ENCODE measurements around the gene KAZN. TPM values are rescaled to one million over a fixed set of nuclear protein-coding genes. Genes with fewer than 3 reads are reported as not detected.
A peak's percentile ranks its signal among the peaks of the same experiment; 100 is the strongest.

Gene KAZN
- total RNA-seq, 2 donors from 2014 or later, result 0.31 to 1.4 TPM

GRCh38 chr1:15139654-15140350, 541.3 kb downstream of the KAZN start:
- no peak for ATAC-seq
- Mint-ChIP-seq H3K4me3 (no peak overlapping the region), H3K27me3 (peaks cover 32 to 51% of the 10 kb centered on the region in 2 donors), H3K36me3 (no peaks in the 10 kb centered on the region), H3K9me3 (no peaks in the 10 kb centered on the region), H3K4me1 (ENCODE audit: low read depth in 2 of 2) (peaks cover 13 to 15% of the 10 kb centered on the region in 2 donors), H3K27ac (no peak overlapping the region)
- DNase-seq (ENCODE audit: low spot score), result no peak

GRCh38 chr1:15141935-15142539, 543.6 kb downstream of the KAZN start:
- H3K4me3 Mint-ChIP-seq, result no peak overlapping the region
- ATAC-seq, result no peak
- H3K36me3 Mint-ChIP-seq, result no peaks in the 10 kb centered on the region
- peaks cover 27 to 53% of the 10 kb centered on the region in 2 donors for H3K27me3 Mint-ChIP-seq
- H3K9me3 Mint-ChIP-seq, result no peaks in the 10 kb centered on the region
- peaks cover 13% of the 10 kb centered on the region in 2 donors for H3K4me1 Mint-ChIP-seq (ENCODE audit: low read depth in 2 of 2)
- H3K27ac Mint-ChIP-seq, result no peak overlapping the region
- no peak for DNase-seq (ENCODE audit: low spot score)

GRCh38 chr1:15145327-15145726, 546.8 kb downstream of the KAZN start:
- Mint-ChIP-seq H3K27ac (no peak overlapping the region), H3K4me3 (no peak overlapping the region), H3K27me3 (peaks cover 24 to 65% of the 10 kb centered on the region in 2 donors), H3K4me1 (ENCODE audit: low read depth in 2 of 2) (no peaks in the 10 kb centered on the region), H3K36me3 (no peaks in the 10 kb centered on the region), H3K9me3 (no peaks in the 10 kb centered on the region)
- peak; percentile 15 for DNase-seq (ENCODE audit: low spot score)
- no peak for ATAC-seq

GRCh38 chr1:15146142-15146680, 547.7 kb downstream of the KAZN start:
- H3K27me3 Mint-ChIP-seq, result peaks cover 23 to 66% of the 10 kb centered on the region in 2 donors
- H3K36me3 Mint-ChIP-seq, result no peaks in the 10 kb centered on the region
- no peaks in the 10 kb centered on the region for H3K9me3 Mint-ChIP-seq
- ATAC-seq, result peak in 1 of 2 donors; percentile 43
- peak; percentile 48 for DNase-seq (ENCODE audit: low spot score)
- no peaks in the 10 kb centered on the region for H3K4me1 Mint-ChIP-seq (ENCODE audit: low read depth in 2 of 2)
- no peak overlapping the region for H3K27ac Mint-ChIP-seq
- H3K4me3 Mint-ChIP-seq, result no peak overlapping the region

- no peak overlapping the region for H3K4me3 Mint-ChIP-seq
- no peaks in the 10 kb centered on the region for H3K36me3 Mint-ChIP-seq
- DNase-seq (ENCODE audit: low spot score) (no peak), ATAC-seq (no peak)
- no peaks in the 10 kb centered on the region for H3K4me1 Mint-ChIP-seq (ENCODE audit: low read depth in 2 of 2)
- H3K27me3 Mint-ChIP-seq, result peaks cover 26 to 72% of the 10 kb centered on the region in 2 donors
- no peaks in the 10 kb centered on the region for H3K9me3 Mint-ChIP-seq
- no peak overlapping the region for H3K27ac Mint-ChIP-seq
Measured at GRCh38 chr1:15146971-15147376, 548.5 kb downstream of the KAZN start.

- DNase-seq (ENCODE audit: low spot score), result no peak
- H3K4me3 Mint-ChIP-seq, result no peak overlapping the region
- no peak for ATAC-seq
- H3K27ac Mint-ChIP-seq, result no peak overlapping the region
- no peaks in the 10 kb centered on the region for H3K36me3 Mint-ChIP-seq
- peaks cover 0 to 2% of the 10 kb centered on the region in 2 donors for H3K4me1 Mint-ChIP-seq (ENCODE audit: low read depth in 2 of 2)
- H3K9me3 Mint-ChIP-seq, result no peaks in the 10 kb centered on the region
- H3K27me3 Mint-ChIP-seq, result peaks cover 23 to 63% of the 10 kb centered on the region in 2 donors
Measured at GRCh38 chr1:15148004-15148403, 549.5 kb downstream of the KAZN start.

- Mint-ChIP-seq H3K9me3 (no peaks in the 10 kb centered on the region), H3K4me1 (ENCODE audit: low read depth in 2 of 2) (peaks cover 0 to 2% of the 10 kb centered on the region in 2 donors), H3K27ac (no peak overlapping the region), H3K27me3 (peaks cover 19 to 58% of the 10 kb centered on the region in 2 donors), H3K4me3 (no peak overlapping the region), H3K36me3 (no peaks in the 10 kb centered on the region)
- peak; percentile 46 for DNase-seq (ENCODE audit: low spot score)
- ATAC-seq, result no peak
Measured at GRCh38 chr1:15148475-15148874, 550.0 kb downstream of the KAZN start.

- DNase-seq (ENCODE audit: low spot score), result no peak
Measured at GRCh38 chr1:15148941-15149340, 550.5 kb downstream of the KAZN start.

GRCh38 chr1:15150376-15150775, 551.9 kb downstream of the KAZN start:
- no peaks in the 10 kb centered on the region for H3K36me3 Mint-ChIP-seq
- DNase-seq (ENCODE audit: low spot score) (peak; percentile 2), ATAC-seq (no peak)
- H3K9me3 Mint-ChIP-seq, result no peaks in the 10 kb centered on the region
- H3K4me3 Mint-ChIP-seq, result no peak overlapping the region
- H3K27ac Mint-ChIP-seq, result no peak overlapping the region
- H3K4me1 Mint-ChIP-seq (ENCODE audit: low read depth in 2 of 2), result peaks cover 7 to 9% of the 10 kb centered on the region in 2 donors
- H3K27me3 Mint-ChIP-seq, result peaks cover 21 to 57% of the 10 kb centered on the region in 2 donors

More at GRCh38 chr1:15148941-15149340, 550.5 kb downstream of the KAZN start:
- Mint-ChIP-seq H3K4me3 (no peak overlapping the region), H3K4me1 (ENCODE audit: low read depth in 2 of 2) (peaks cover 0 to 2% of the 10 kb centered on the region in 2 donors), H3K27ac (no peak overlapping the region), H3K9me3 (no peaks in the 10 kb centered on the region), H3K36me3 (no peaks in the 10 kb centered on the region), H3K27me3 (peaks cover 19 to 58% of the 10 kb centered on the region in 2 donors)
- no peak for ATAC-seq

- Mint-ChIP-seq H3K9me3 (no peaks in the 10 kb centered on the region), H3K36me3 (no peaks in the 10 kb centered on the region), H3K27me3 (peaks cover 26 to 57% of the 10 kb centered on the region in 2 donors), H3K27ac (no peak overlapping the region), H3K4me1 (ENCODE audit: low read depth in 2 of 2) (peaks cover 17% of the 10 kb centered on the region in 2 donors), H3K4me3 (no peak overlapping the region)
- DNase-seq (ENCODE audit: low spot score) (peak; percentile 32), ATAC-seq (no peak)
Measured at GRCh38 chr1:15151377-15151806, 552.9 kb downstream of the KAZN start.

GRCh38 chr1:15151871-15152270, 553.4 kb downstream of the KAZN start:
- peaks cover 18 to 22% of the 10 kb centered on the region in 2 donors for H3K4me1 Mint-ChIP-seq (ENCODE audit: low read depth in 2 of 2)
- no peak overlapping the region for H3K27ac Mint-ChIP-seq
- H3K27me3 Mint-ChIP-seq, result peaks cover 26 to 57% of the 10 kb centered on the region in 2 donors
- no peak overlapping the region for H3K4me3 Mint-ChIP-seq
- H3K36me3 Mint-ChIP-seq, result no peaks in the 10 kb centered on the region
- DNase-seq (ENCODE audit: low spot score), result no peak
- no peaks in the 10 kb centered on the region for H3K9me3 Mint-ChIP-seq
- no peak for ATAC-seq

GRCh38 chr1:15152318-15153183, 554.1 kb downstream of the KAZN start:
- Mint-ChIP-seq H3K36me3 (no peaks in the 10 kb centered on the region), H3K27me3 (peaks cover 26 to 57% of the 10 kb centered on the region in 2 donors), H3K4me1 (ENCODE audit: low read depth in 2 of 2) (peaks cover 18 to 24% of the 10 kb centered on the region in 2 donors), H3K9me3 (no peaks in the 10 kb centered on the region), H3K4me3 (peak overlapping the region; percentile 47), H3K27ac (no peak overlapping the region)
- DNase-seq (ENCODE audit: low spot score) (peak; percentile 58), ATAC-seq (no peak)

GRCh38 chr1:15153184-15153841, 554.8 kb downstream of the KAZN start, which contains the start of gene TMEM51:
Gene TMEM51 (plus strand): TSS chr1:15153747. CDS start chr1:15215088, 61,341 bp downstream.
- H3K27ac Mint-ChIP-seq, result no peak within 1 kb of the TSS
- H3K27me3 Mint-ChIP-seq, result peaks cover 26 to 50% of the 10 kb centered on the region in 2 donors
- DNase-seq (ENCODE audit: low spot score), result peak; percentile 51
- H3K4me3 Mint-ChIP-seq, result peak within 1 kb of the TSS; percentile 70
- H3K36me3 Mint-ChIP-seq, result no peaks in the 10 kb centered on the region
- peaks cover 18 to 24% of the 10 kb centered on the region in 2 donors for H3K4me1 Mint-ChIP-seq (ENCODE audit: low read depth in 2 of 2)
- no peaks in the 10 kb centered on the region for H3K9me3 Mint-ChIP-seq
- ATAC-seq, result peak; percentile 20
